Measurements from ENCODE around the gene PYGL. TPM values are rescaled to one million over a fixed set of nuclear protein-coding genes. Genes with fewer than 3 reads are reported as not detected.

PYGL gene
- total and polyA plus RNA-seq, 2 experiments from 2014 or later = 57.6 to 93.8 TPM

DNA sequence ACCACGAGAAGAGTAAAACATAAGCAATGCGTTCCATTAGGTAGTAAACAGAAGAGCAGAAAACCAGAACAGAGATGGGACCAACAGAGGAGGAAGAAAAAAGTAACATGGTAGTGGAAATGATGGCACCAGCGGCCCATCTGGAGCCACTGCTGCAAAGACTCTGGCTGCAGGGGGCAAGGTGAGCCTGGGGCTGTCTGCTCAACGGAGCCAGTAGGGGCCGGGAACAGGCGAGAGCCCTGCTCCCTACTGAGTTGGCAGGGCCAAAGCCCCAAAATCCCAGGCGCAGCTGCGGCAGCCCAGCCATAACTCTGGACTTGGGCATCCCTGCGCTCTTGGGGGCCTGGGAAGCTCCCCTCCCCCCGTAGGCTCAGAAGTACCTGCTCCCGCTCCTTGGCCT, 28.5 kb upstream of the PYGL start:
- H3K27me3 ChIP-seq (ENCODE audit: insufficient read depth) = no peaks in the 10 kb centered on the region
- Mint-ChIP-seq H3K27me3 (ENCODE audit: insufficient read depth, low read depth, poor library complexity) (no peaks in the 10 kb centered on the region), H3K4me3 (no peak overlapping the region), H3K9me3 (no peaks in the 10 kb centered on the region; the same call in 1 of the 3 replicates), H3K36me3 (ENCODE audit: low read depth) (no peaks in the 10 kb centered on the region), H3K4me1 (peaks cover 3% of the 10 kb centered on the region; the same call in 1 of the 3 replicates), H3K27ac (no peak overlapping the region)
- H3K79me2 ChIP-seq (replicated peaks; ENCODE audit: insufficient read depth) = no peaks in the 10 kb centered on the region
- no peak for TF ChIP-seq ZNF114 (CRISPR knock-in tag; IDR thresholded peaks at IDR 0.05)
- TF ChIP-seq ETS1 (IDR thresholded peaks at IDR 0.05) = no peak
- TF ChIP-seq STAT1 (IDR thresholded peaks at IDR 0.05; ENCODE audit: unreplicated experiment) = no peak
- TF ChIP-seq REST (IDR thresholded peaks at IDR 0.05; ENCODE audit: unreplicated experiment) = no peak
- TF ChIP-seq, protein P1, sequence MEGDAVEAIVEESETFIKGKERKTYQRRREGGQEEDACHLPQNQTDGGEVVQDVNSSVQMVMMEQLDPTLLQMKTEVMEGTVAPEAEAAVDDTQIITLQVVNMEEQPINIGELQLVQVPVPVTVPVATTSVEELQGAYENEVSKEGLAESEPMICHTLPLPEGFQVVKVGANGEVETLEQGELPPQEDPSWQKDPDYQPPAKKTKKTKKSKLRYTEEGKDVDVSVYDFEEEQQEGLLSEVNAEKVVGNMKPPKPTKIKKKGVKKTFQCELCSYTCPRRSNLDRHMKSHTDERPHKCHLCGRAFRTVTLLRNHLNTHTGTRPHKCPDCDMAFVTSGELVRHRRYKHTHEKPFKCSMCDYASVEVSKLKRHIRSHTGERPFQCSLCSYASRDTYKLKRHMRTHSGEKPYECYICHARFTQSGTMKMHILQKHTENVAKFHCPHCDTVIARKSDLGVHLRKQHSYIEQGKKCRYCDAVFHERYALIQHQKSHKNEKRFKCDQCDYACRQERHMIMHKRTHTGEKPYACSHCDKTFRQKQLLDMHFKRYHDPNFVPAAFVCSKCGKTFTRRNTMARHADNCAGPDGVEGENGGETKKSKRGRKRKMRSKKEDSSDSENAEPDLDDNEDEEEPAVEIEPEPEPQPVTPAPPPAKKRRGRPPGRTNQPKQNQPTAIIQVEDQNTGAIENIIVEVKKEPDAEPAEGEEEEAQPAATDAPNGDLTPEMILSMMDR (conservative IDR thresholded peaks at IDR 0.05; ENCODE audit: low read depth in 2 of 2) = no peak
- TF ChIP-seq, protein P2, sequence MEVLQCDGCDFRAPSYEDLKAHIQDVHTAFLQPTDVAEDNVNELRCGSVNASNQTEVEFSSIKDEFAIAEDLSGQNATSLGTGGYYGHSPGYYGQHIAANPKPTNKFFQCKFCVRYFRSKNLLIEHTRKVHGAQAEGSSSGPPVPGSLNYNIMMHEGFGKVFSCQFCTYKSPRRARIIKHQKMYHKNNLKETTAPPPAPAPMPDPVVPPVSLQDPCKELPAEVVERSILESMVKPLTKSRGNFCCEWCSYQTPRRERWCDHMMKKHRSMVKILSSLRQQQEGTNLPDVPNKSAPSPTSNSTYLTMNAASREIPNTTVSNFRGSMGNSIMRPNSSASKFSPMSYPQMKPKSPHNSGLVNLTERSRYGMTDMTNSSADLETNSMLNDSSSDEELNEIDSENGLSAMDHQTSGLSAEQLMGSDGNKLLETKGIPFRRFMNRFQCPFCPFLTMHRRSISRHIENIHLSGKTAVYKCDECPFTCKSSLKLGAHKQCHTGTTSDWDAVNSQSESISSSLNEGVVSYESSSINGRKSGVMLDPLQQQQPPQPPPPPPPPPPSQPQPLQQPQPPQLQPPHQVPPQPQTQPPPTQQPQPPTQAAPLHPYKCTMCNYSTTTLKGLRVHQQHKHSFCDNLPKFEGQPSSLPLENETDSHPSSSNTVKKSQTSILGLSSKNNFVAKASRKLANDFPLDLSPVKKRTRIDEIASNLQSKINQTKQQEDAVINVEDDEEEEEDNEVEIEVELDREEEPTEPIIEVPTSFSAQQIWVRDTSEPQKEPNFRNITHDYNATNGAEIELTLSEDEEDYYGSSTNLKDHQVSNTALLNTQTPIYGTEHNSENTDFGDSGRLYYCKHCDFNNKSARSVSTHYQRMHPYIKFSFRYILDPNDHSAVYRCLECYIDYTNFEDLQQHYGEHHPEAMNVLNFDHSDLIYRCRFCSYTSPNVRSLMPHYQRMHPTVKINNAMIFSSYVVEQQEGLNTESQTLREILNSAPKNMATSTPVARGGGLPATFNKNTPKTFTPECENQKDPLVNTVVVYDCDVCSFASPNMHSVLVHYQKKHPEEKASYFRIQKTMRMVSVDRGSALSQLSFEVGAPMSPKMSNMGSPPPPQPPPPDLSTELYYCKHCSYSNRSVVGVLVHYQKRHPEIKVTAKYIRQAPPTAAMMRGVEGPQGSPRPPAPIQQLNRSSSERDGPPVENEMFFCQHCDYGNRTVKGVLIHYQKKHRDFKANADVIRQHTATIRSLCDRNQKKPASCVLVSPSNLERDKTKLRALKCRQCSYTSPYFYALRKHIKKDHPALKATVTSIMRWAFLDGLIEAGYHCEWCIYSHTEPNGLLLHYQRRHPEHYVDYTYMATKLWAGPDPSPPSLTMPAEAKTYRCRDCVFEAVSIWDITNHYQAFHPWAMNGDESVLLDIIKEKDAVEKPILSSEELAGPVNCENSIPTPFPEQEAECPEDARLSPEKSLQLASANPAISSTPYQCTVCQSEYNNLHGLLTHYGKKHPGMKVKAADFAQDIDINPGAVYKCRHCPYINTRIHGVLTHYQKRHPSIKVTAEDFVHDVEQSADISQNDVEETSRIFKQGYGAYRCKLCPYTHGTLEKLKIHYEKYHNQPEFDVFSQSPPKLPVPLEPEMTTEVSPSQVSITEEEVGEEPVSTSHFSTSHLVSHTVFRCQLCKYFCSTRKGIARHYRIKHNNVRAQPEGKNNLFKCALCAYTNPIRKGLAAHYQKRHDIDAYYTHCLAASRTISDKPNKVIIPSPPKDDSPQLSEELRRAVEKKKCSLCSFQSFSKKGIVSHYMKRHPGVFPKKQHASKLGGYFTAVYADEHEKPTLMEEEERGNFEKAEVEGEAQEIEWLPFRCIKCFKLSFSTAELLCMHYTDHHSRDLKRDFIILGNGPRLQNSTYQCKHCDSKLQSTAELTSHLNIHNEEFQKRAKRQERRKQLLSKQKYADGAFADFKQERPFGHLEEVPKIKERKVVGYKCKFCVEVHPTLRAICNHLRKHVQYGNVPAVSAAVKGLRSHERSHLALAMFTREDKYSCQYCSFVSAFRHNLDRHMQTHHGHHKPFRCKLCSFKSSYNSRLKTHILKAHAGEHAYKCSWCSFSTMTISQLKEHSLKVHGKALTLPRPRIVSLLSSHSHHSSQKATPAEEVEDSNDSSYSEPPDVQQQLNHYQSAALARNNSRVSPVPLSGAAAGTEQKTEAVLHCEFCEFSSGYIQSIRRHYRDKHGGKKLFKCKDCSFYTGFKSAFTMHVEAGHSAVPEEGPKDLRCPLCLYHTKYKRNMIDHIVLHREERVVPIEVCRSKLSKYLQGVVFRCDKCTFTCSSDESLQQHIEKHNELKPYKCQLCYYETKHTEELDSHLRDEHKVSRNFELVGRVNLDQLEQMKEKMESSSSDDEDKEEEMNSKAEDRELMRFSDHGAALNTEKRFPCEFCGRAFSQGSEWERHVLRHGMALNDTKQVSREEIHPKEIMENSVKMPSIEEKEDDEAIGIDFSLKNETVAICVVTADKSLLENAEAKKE (CRISPR knock-in tag; IDR thresholded peaks at IDR 0.05) = no peak
- H3K4me1 ChIP-seq (ENCODE audit: insufficient read depth) = no peaks in the 10 kb centered on the region
- no peaks in the 10 kb centered on the region for H3F3A ChIP-seq (replicated peaks; ENCODE audit: low read depth)
- H3K36me3 ChIP-seq (ENCODE audit: insufficient read depth) = no peaks in the 10 kb centered on the region
- H3K27ac ChIP-seq (ENCODE audit: low read depth) = no peak overlapping the region
- no peaks in the 10 kb centered on the region for H4K20me1 ChIP-seq (replicated peaks; ENCODE audit: insufficient read depth)
- peak; percentile 63 for ATAC-seq
- peak overlapping the region; percentile 43; the same call in 1 of the 2 replicates for H2AFZ ChIP-seq
- H3K9me2 ChIP-seq (ENCODE audit: insufficient read depth) = no peaks in the 10 kb centered on the region
- no peak overlapping the region for H3K4me2 ChIP-seq
- DNase-seq (ENCODE audit: low spot score) = no peak
- no peak overlapping the region for H3K4me3 ChIP-seq

Data from GM23338 (cell line).